Measurements from ENCODE around the gene SAMD4B.
A peak's percentile ranks its signal among the peaks of the same experiment; 100 is the strongest.

The SAMD4B gene

GRCh38 chr19:39316627-39317321 is 25.4 kb upstream of the SAMD4B start:
- H3K27ac ChIP-seq: no peak overlapping the region
- TF ChIP-seq, protein P1, sequence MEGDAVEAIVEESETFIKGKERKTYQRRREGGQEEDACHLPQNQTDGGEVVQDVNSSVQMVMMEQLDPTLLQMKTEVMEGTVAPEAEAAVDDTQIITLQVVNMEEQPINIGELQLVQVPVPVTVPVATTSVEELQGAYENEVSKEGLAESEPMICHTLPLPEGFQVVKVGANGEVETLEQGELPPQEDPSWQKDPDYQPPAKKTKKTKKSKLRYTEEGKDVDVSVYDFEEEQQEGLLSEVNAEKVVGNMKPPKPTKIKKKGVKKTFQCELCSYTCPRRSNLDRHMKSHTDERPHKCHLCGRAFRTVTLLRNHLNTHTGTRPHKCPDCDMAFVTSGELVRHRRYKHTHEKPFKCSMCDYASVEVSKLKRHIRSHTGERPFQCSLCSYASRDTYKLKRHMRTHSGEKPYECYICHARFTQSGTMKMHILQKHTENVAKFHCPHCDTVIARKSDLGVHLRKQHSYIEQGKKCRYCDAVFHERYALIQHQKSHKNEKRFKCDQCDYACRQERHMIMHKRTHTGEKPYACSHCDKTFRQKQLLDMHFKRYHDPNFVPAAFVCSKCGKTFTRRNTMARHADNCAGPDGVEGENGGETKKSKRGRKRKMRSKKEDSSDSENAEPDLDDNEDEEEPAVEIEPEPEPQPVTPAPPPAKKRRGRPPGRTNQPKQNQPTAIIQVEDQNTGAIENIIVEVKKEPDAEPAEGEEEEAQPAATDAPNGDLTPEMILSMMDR (IDR thresholded peaks at IDR 0.05): no peak
- TF ChIP-seq ZFX (IDR thresholded peaks at IDR 0.05; ENCODE audit: borderline replicate concordance): no peak

DNA sequence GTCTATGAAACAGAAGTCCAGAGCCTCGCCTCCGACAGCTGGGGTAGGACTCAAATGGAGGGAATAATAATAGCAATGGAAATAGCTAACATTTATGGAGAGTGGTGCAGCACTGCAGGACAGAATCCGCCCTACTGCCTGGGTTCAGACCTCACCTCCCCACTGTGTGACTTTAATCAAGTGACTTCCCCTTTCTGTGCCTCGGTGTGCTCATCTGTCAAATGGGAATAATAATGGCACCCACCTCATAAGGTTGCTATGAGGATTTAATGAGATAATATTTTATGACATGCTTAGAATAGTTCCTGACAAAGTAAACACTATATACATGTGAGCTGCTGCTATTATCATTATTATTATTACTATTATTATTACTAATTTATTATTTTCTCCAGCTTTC is 24.7 kb upstream of the SAMD4B start:
- H3K27ac ChIP-seq: no peak overlapping the region
- TF ChIP-seq, protein P1 (IDR thresholded peaks at IDR 0.05): no peak
- TF ChIP-seq ZFX (IDR thresholded peaks at IDR 0.05; ENCODE audit: borderline replicate concordance): no peak

DNA sequence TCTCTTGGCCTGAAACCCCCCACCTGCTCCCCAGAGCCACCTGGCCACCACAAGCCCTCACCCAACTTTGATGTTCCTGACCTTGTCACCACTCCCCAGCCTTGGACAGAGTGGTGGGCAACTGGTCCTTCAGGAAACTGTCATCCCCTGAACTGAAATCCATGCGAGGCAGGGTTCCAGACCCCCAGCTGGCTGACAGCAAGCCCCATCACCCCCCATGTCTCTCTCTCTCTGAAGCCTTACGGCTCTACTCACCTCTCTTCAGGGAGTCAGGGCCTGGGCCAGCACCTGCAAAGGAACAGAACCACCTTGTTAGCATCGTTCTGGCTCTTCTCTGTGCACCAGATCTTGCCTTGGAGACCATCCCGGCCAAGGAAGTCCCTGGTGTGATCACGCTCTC is 24.1 kb upstream of the SAMD4B start:
- TF ChIP-seq ZFX (IDR thresholded peaks at IDR 0.05; ENCODE audit: borderline replicate concordance): no peak
- TF ChIP-seq, protein P1 (IDR thresholded peaks at IDR 0.05): no peak

GRCh38 chr19:39318690-39319089 is 23.5 kb upstream of the SAMD4B start:
- no peak overlapping the region for H3K27ac ChIP-seq
- TF ChIP-seq, protein P1 (IDR thresholded peaks at IDR 0.05): no peak
- TF ChIP-seq ZFX (IDR thresholded peaks at IDR 0.05; ENCODE audit: borderline replicate concordance): no peak

More for the DNA sequence above, 24.1 kb upstream of the SAMD4B start:
- H3K27ac ChIP-seq: no peak overlapping the region

- peak overlapping the region; percentile 40; the same call in 1 of the 2 replicates for H3K27ac ChIP-seq
- TF ChIP-seq ZFX (IDR thresholded peaks at IDR 0.05; ENCODE audit: borderline replicate concordance): no peak
- TF ChIP-seq, protein P1 (IDR thresholded peaks at IDR 0.05): no peak
Observed at GRCh38 chr19:39319098-39319891, 22.9 kb upstream of the SAMD4B start.

- TF ChIP-seq, protein P1 (IDR thresholded peaks at IDR 0.05): no peak
- TF ChIP-seq ZFX (IDR thresholded peaks at IDR 0.05; ENCODE audit: borderline replicate concordance): no peak
- H3K27ac ChIP-seq: peak overlapping the region; percentile 40
Observed at GRCh38 chr19:39319892-39320248, 22.4 kb upstream of the SAMD4B start.
